Inflammatory macrophage treated with lipopolysaccharide for 1 hour (primary cell): ENCODE measurements around the gene WNK3.

Experiments
- DNase-seq, 2 donors: peaks; one replicate each; pipeline ENCODE4 v3.0.0-alpha.2; 2020 to 2022

WNK3 gene

DNA sequence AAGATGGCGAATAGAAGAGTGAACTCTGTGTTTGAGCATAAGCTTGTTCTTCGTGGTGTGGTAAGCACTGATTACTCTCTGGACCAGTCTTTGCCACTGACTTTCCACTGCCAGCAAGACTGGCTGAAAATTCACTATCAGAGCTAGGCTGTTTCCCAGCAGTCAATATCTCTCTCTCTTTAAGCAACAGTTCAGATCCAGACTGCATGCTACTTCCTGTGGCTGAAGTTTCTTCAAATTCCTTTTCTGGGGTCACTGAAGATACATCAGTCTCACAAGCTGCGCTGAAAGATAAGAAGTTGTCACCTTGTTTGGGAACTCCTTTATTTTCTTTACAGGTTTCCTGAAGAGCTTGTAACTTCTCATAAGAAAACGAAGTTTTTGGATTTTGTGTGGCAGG, 120.8 kb downstream of the WNK3 start:
- DNase-seq: no peak

DNA sequence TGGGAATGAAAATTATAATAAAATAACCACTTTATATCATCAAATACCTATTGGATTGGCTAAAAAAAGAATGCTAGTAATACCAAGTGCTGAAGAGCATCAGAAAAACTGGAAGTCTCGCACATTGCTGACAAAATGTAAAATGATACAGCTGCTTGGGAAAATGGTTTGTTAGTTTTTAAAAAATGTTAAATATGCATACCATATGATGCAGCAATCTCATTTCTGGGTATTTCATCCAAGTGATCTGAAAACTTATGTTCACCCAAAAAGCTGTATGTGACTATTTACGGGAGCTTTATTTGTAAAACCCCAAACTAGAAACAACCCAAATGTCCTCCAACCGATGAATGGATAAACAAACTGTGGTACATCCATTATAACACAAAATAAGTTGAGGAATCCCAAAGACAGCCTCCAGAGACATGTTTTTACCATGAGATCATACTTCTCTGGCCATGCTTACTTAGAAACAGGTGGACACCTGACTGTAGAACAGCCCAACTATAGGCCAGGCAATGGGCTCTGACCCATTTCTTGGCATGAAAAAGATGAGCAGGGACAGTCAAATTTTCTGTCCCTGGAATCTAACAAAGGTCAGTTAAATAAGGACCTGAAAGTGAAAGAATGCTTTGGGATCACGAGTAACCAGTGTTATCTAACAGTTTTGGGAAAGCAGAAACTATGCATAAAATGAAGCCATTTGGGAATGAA, 127.3 kb downstream of the WNK3 start:
- DNase-seq: no peak

DNA sequence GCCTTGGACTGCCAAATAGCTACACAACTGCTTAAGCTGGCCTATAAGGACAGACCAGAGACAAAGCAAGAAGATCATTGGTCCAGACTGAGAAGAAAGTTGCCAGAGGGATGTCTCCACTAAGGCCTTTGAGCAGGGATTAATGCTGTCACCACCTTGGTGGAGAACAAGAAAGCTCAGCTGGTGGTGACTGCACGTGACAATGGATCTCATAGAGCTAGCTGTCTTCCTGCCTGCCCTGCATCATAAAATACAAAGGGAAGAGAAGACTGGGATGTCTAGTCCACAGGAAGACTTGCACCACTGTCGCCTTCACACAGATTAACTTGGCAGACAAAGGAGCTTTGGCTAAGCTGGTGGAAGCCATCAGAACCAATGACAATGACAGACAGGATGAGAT, 134.3 kb downstream of the WNK3 start:
- no peak for DNase-seq

DNA sequence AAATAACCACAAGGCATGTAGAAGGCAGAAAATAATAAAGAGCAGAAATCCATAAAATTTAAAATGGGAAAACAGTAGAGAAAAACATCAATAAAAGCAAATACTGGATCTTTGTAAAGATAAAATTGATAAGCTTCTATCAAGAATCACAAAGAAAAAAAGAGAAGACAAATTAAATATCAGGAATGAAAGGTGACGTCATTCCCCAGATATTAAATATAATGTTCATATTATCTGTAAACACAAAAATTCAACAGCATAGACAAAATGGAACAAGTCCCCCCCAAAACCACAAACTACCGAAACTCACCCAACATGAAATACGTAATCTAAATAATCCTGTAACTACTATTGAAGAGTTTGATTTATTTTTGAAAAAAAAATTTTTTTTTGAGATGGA, 144.2 kb downstream of the WNK3 start:
- DNase-seq: no peak

DNA sequence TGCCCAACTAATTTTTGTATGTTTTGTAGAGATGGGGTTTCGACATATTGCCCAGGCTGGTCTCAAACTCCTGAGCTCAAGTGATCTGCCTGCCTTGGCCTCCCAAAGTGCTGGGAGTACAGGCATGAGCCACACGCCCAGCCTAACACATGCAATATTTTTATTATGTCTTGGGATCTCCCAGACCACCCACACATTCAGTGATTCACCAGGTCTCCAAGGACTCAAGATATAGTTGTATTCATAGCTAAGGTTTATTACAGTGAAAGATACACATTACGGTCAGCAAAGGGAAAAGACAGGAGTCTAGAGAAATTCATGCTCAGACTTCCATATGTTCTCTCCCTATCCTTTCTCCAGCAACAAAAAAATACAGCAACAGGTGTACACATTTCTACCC, 149.3 kb downstream of the WNK3 start:
- DNase-seq: peak in 1 of 2 donors; percentile 2

DNA sequence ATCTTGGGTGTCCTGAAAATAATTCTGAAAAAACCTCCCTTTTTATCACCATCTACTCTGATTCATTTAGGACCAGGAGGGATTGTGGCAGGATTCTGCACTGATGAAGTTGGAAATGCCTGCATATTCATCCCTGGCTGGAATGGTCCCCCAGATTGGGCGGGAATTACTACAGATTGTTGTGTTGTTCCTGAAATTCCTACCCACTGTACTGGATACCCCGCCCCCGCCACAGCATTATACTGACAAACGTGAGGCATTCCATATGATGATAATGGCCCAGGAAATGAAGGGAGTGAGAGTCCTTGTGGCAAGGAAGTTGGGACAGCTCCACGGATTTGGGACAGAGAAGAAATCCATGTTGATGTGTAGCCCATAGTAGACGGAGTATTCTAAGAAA, 159.6 kb downstream of the WNK3 start:
- DNase-seq: no peak

DNA sequence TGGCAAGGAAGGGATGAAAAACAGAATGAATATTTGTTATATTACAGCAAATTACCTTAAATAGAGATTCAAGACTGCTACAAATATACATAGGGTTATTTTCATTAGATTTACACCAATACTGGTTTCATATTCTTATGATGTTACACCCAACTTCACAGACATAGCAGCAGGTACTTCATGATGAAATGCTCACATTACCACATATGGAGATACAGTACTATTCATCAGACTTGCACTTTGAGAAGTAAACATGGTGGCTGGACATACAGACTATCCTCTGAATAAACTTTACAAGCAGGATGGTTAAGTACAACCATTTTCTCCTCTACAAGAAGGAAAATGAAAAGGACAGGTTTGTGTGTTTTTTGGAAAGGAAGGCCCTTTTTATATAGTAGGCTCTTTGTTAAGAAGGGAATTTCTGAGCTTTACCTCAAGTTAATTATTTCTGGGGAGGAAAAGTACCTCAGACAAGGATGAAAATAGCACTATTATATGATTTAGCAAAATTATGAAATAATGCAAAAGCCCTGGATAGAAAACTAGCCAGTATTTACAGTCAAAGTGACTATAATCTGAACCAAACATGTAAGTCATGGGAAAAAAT, 162.8 kb downstream of the WNK3 start:
- no peak for DNase-seq

DNA sequence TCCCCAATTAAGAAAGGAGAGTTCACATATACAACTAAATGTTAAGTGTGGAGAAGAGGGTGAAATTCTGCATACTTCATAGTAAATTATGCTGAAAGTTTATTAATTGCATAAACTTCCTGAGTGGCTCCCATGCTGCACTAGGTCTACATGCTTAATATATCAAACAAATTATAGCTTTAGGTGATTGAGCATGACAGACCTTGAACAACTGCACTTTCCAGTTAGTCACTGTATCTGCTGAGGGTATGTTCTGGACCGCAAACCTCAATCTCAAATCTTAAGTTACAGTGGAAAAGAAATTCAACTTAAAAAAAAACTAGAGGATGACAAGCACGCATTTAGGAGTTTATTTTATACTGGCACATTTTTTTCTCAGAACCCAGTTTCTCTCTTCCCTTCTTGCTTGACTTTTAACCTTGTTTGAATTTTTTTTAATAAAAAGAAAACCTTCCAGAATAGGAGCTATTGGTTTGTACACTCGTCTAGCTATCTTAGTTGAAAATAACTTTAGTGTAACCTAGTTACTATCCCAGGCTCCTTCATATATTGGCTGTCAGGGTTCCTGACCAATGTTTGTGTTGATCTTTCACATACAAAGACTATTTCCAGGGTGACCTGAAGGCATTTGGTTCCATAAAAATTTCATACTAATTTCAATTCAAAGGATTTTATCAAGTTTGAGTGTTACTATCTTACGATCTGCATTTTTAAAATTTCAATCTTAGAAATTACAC, 164.6 kb downstream of the WNK3 start:
- DNase-seq: no peak

DNA sequence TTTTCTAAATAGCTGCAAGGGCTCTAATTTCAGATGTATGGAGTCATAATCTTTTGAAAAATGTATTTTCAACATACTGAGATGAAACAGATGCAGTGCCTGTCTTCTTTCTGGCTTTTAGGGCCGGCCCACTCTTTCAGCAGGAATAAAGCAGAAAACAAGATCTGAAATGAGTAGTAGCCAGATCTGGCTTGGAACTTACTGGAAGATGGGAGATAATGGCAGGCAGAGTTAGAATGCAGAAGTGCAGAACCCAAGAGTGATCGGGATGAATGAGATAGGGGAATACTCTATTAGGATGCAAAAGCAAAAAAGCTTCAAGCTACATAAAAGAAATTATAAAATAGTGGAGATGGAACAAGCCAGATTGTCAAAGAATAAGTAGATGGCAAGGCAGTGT, 173.4 kb downstream of the WNK3 start:
- no peak for DNase-seq

DNA sequence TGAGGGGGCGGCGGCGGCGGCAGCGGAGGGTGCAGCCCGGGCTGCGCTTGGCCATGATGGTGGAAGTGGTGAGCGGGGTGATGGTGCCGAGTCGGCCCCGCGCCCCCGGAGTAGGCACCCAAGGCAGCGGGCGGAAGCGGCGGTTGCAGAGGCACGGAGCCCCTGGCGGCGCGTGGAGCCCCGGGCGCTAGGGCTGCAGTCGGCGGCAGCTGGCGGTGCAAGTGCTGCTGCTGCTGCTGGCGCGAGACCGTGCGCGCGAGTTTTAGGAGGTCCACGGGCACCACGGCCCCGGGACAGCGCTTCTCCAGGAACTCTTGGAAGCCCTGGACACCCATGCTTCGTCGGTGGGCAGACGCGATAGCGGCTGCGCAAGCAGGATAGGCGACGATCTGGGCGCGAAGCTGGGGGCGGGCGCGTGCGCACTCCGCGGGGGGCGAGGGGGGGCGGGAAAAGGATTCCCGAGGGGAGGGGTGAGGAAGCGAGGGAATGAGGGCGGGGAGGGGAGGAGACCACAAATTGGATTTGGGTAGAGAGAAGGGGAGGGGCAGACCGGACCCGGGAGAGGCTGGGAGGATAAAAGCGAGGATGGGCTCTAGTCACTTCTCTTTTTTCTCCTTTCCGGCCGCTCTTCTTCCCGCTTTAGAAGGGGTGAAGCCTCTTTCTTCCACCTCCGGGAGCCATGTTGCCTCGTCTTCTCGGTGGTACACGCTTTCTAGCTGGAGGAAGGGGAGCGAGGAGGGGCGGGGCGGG, 174.8 kb downstream of the WNK3 start, which contains the start of gene FAM120C:
Gene FAM120C, minus strand, starts transcription at position 391 of the 750 bp plus-strand sequence. Its CDS starts 56 bp downstream, at position 335.
- peak; percentile 51 to 53 for DNase-seq

DNA sequence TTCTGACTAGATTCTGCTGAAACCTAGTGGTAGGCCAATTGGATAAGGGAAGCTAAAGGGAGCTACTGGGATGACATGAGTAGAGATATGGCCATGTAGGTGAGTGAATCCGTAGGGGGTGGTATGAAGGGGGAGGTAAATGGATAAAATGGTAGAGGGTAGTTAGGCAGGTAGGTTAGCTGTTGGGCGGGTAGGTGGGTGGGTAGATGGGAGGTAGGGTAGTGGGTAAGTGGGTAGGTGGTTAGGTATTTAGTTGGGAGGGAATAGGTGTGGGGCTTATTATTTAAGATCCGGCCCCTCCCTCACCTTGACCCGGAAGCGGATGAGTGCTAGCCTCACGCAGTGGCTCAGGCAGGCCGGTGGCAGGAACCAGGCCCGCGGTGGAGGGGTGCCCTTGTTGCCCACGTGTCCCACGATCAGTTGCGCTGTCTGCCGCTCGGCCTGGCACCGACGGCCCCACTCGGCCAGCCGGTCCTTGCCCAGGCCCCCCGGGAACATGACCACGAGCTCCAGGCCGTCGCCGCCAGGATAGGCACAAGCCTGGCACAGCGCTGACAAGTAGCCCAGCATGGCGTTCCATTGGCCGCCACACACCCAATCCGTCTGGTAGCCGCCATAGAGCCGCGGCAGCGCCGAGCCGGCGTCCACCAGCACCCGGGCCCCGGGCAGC, 175.5 kb downstream of the WNK3 start:
- DNase-seq: peak; percentile 22 to 29

DNA sequence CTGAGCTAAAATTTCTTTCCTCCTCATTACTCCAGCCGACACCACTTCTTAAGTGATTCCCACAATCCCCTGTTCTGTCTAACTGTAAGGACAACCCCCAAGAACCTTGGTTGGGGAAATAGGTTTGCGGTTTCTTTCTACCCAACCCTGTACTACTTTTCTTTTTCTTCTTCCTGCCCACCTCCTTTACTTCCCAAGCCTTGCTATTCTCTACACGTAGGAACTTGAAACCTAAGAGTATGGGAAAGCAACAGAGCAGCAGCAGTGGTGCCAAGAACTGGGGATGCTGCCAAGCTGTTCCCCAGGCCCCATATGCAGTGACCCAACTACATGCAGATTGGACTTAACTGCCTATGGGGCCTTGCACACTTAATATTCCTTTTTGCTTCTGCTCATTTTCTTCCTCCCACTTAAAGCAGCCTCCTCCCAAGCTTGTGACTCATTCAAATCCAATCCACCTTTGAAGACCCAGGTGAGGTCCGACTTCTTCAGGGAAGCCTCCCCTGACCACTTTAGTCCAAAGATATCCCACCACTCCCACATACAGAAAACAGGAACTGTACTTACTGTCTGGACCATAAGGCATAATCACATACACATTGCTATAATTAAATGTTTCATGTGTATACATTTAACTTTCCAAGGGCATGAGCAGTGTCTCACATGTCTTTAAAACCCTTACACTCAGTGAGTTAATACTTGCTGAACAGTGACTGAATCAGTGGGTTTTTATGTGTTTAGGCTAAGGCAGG, 176.5 kb downstream of the WNK3 start:
- peak; percentile 1 to 4 for DNase-seq

DNA sequence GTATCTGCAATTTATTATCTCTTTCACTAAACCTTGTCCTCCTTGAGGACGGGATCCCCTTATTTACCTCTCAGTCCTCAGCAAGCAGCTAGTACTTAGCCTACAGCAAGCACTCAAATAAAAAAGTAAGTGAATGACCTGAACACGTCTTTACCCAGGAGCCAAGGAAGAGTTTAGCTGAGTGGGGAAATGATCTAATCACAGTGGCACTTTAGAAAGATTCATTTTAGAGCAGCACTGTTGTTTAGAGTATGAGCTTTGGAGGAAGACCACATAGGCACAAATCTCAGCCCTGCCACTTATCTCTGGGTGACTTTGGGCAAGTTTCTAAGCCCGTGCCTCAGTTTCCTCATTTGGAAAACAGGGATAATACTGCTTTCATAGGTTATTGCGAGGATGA, 177.4 kb downstream of the WNK3 start:
- no peak for DNase-seq

DNA sequence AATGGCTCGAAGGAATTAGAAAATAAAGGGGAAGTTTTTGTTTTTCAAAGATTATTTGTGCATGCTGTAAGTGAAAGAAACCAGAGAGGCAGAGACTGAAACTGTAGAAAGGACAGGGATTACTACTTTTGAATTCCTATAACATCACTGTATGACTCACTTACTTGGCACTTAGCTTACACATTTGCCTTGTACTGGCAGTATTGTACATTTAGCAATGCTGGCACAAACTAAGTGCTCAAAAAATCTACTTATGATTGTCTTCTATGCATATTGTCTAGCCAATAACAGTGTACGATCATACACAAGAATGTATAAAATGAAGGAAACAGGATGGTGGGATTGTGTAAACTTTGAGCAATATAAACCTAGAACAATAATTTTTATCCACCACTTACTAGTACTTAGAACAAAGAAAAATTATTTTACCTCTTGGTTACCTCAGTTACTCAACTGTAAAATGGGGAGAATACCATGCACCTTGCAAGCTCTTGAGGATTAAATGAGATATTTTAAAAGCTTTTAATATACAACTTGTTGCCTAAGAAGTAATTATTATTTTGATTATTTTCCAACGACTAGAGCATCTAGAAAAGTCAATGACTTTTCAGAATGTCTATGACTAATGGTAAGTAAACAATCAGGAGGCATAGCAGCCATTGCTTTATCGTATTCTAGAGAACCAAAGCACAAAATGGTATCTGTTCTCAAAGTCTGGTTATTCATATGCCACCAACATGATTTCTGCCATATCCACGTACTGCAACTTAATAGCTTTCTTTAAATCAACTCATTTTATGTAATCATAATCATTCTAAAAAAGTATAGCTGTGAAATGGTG, 179.5 kb downstream of the WNK3 start:
- peak; percentile 21 to 25 for DNase-seq

DNA sequence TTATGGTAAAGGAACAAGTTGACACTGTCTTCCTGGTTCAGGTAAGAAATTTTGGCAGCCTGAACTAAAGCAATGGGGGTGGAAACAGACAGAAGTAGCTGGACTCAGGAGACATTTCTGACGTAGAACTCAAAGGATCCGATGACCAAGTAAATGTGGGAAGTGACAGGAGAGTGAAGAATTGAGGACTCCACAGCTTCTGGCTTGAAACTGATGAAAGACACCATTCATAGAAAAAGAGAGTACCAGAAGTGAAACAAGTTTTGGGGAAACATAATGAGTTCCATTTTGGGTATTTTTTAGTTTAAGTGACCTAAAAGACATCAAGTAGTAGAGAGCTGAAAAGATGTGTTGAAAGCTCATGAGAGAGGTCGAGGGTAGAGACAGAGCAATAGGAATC, 180.5 kb downstream of the WNK3 start:
- DNase-seq: peak; percentile 3 to 11

DNA sequence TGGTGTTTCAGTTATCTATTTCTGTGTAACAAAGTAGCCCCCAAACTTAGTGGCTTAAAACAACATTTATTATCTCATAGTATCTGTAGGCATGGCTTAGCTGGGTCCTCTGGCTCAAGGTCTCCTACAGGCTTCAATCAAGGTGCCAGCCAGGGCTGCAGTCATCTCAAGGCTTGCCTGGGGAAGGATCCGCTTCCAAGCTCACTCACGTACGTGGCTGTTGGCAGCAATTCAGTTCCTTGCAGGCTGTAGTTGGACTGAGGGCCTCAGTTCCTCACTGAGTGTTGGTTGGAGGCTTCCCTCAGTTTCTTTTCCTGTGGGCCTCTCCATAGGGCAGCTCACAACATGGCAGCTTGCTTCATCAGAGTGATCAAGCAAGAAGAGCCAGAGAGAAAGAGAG, 184.1 kb downstream of the WNK3 start:
- DNase-seq: no peak

DNA sequence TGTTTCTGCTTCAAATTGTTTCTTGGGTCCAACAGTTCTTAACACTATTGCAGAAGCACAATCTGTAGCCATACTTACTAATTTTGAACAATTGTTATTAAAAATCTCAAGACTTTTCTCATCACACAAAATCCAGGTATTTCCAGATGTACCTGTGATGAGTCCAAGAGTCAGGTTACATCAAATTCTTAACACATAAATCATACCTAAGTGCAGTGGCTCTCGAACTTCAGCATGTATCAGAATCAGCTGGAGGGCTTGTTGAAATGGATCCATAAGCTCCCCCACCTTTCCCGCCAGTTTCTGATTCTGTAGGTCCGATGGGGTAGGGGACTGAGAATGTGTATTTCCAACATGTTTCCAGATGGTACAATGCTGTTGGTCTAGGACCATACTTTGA, 185.4 kb downstream of the WNK3 start:
- DNase-seq: no peak

DNA sequence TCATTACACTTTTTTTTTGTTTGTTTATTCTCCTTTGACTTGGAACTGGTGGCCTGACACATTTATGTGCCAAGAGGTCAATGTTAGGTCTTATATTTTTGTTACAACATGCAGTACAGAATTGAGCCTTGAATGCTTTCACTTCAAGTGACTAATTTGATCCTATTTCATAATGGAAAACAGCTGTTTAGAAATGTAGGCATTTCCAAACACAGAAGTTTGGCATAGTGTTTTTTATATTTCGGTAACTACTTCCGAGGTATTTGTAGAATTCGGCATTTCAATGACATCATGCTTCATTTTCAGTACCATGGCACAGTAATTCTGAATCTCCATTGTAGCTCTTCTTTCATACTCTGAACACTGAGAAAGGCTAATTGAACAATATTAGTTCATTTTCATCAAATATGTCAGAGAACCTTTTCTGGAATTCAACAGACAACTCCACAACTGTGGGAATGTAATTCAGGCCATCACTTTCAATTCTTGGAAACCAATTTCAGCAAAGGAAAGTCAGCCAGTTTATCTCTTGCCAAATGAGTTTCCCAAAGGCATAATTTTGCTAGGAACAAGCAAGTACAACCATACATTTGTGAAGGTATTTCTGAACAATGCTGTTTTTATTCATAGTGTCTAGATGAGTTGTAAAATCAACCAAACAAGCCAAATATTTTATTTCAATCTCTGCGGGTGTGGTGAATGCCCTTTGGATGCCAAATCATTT, 186.2 kb downstream of the WNK3 start:
- peak; percentile 21 to 27 for DNase-seq

DNA sequence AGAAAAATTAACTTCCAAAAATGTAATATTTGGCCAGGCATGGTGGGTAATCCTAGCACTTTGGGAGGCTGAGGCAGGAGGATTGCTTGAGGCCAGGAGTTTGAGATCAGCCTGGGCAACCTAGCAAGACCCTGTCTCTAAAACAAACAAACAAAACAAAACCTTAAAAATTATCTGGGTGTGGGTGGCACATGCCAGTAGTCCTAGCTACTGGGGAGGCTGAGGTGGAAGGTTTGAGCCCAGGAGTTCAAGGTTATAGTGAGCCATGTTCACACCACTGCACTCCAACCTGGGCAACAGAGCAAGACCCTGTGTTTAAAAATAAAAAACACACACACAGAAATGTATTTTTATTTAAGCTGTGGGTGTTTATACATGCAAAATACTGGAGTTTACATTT, 186.8 kb downstream of the WNK3 start:
- no peak for DNase-seq

DNA sequence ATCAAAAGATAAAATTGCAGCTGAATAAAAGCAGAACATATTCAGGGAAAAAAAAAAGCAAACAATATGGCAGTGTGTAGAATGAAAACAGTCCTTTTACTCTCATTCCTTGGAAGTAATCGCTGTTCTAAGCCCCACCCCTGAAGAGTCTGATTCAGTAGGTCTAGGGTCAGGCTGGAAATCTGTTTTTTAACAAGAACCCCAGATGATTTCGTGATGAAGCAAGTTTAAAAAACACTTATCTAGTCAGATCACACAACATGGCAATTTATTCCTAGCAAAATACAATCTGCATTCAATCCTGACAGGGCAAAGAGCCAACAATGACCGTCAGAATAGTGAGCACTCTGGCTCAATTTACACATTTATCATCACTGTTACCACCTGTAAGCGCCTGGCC, 190.9 kb downstream of the WNK3 start:
- no peak for DNase-seq
